G401.6 (cell line): Measurements from ENCODE around the gene SLC35F5.
"Not testable (repeated sequence)": the region's sequence is repeated elsewhere in the genome, so short reads cannot be mapped to it uniquely, and the experiment has no call there.

Experiments
- FAIRE-seq: peaks from 2 replicates; lab custom pipeline; 2012; peaks lifted over from hg19 to GRCh38; lab: Jason Lieb, UNC

SLC35F5 gene

DNA sequence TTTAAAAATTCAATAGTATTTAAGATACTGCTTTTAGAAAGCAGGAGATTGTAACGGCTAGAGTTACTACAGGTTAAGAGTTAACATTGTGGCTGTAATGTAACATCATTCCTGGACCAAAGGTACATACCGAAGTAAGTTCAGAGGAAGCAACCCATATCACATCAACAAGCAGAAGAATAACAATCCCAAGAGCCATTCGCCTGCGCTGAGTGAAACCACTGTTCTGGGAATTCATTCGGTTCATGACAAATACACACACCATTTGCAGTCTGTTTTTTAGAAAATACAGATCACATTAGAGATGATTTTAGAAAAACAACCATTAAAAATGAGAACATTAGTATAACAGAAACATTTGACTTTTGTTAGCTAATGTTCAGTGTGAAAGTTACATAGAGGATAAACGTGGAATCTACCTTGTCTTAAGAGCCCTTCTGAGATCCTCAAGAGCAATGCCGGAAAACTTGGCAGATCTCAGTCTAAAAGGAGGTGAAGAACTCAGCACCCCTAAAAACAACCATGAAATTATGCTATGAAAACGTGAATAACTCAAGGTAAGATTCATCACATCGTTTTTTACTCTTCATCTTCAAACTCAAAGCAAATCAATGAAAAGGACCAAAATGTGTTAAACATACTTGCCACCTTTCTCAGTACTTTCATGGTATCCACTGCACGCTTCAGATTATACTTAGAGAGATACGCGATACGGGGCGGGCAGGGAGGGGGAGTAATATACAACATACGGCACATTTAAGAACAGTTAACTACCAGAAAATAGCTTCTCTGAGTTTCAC, 1.2 kb downstream of the SLC35F5 start:
- FAIRE-seq, result peak; percentile 39

DNA sequence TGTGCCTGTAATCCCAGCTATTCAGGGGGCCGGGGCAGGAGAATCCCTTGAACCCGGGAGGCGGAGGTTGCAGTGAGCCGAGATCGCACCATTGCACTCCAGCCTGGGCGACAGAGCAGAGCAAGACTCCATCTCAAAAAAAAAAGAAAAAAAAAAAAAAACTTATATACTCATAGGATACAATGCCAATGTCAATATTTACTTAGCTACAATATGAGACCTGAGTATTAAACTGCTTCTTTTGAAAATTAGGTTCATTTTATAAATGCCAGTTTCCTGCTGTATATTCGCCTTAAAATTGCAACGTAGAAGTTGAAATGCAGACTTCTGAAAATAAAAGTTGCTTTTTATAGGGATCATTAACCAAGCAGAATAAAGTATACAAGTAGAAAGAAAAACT, 2.3 kb downstream of the SLC35F5 start:
- FAIRE-seq, result no peak

DNA sequence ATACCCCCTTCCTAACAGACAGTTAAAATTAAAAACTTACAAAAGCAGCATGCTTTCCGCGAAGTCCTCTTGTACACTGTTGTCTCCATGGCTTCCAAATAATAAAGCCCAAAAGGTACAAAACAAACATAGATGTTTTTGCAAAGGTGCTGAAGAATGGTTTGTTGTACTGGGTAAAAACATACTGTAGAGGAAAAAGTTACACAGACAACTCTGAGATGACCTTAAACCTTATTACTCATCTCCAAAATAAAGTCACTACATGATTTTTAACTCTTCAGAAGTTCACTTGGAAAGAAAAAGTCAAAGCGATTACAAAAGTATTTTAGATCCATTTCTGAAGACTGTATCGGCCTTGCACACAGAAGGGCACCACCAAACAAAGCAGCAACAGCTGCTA, 6.1 kb downstream of the SLC35F5 start:
- no peak for FAIRE-seq

DNA sequence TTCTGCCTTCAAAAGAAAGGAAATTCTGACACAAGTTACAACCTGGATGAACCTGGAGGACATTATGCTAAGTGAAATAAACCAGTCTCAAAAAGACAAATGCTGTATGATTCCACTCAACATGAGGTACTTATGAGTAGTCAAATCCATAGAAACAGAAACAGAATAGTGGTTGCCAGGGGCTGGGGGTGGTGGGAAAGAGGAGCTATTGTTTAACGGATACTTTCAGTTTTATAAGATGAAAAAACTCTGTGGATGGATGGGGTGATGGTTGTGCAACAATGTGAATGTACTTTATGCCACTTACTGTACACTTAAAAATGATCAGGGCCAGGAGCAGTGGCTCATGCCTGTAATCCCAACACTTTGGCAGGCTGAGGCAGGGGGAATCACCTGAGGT, 15.4 kb downstream of the SLC35F5 start:
- no peak for FAIRE-seq

DNA sequence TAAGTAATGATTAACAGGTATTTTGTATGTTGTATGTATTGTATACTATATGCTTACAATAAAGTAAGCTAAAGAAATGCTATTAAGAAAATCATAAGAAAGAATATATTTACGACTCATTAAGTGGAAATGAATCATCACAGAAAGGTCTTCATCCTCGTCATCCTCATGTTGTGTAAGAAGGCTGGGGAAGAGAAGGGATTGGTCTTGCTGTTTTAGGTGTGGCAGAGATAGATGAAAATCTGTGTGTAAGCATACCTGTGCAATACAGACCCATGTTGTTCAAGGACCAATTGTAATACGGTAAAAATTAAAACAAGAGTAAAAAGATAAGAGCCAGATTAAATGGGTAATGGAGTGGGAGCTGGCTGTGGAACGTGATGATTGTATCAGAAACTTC, 16.6 kb downstream of the SLC35F5 start:
- no peak for FAIRE-seq

DNA sequence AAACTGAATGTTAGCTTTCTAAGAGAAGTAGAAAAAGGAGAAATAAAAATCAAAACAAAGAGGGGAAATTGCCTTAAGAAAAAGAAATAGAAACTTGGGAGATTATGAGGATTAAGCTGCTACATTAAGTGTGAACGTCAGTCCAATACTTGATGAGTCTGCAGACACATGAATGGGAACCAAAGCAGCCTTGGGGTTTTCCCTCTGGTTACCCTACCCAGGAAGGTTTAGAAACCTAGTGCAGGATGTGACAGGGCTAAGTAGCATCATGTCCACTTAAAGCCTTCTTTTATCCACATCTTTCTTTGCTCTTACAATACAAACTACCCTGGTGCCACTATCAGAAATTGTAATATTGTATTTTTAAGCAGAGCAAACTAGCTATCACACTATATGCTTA, 22.3 kb downstream of the SLC35F5 start:
- FAIRE-seq, result no peak

DNA sequence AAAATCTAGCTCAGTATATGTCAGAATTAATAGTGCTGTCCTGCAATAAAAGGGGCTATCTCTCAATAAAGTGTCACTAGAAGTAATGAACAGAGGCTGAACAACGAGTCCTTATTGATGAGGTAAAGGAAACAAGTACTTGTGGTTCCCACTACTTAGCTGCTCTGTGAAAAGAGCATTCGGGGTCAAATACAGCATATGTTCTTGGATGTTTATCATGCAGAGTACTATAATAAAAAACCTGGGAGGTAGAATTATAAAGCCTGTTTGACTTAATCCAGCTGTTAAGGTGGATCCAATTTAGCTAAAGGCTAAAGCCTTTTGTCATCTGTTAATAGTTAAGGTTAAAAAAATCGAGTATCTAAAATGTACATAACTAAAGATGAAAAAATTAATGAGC, 32.4 kb downstream of the SLC35F5 start:
- FAIRE-seq, result peak; percentile 25

DNA sequence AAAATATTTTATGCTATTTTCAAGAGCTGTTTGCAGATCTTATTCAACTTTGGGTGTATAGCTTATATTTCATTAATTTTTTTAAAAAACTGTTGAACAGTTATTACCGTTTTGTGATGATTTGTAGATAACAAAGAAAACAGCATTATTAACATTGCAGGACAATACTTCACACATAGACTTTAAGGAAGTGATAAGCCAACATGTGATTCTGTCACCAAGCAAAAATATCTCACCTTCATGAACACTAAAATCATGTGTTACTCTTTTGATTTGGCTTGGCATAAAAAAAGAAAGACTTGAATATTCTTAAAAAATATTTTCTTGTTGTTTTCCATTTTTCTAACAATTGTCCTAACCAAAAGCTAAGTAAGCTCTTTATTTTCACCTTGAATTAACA, 33.0 kb downstream of the SLC35F5 start:
- FAIRE-seq, result no peak

DNA sequence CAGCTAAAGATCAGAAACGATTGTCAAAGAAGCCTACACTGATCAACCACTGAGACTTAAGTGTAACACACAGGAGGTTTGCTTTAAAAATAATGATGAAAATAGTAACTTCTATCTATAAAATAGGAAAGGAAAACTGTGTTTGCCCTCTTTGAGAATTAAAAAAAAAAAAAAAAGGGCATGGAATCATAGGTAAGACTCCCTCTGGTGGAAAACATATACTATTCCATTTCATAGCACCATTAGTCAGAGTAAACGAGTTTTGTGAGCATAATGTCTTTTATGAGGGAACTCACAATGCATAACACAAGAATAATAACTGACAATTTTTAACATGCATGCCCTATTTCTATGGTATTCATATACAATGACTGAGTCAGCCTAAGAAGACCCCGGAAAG, 36.3 kb downstream of the SLC35F5 start:
- FAIRE-seq, result peak; percentile 94

DNA sequence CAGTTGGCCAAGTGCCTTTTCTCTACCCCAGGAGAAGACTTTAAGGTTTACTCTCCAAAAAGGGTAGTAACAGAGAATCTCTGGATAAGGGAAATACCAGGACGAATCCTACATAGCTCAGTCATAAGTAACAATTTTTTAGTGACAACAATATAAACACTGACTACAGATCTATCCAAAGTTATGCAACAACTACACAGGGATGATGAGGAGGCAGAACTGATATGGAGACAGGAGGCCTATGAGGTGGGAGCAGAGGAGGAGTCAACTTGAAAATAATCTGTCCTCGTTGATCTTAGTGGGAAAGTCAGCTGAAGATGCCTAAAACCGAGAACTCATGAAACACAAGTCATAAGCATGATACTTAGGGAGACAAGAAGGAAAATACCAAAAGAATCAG, 40.2 kb downstream of the SLC35F5 start:
- no peak for FAIRE-seq

DNA sequence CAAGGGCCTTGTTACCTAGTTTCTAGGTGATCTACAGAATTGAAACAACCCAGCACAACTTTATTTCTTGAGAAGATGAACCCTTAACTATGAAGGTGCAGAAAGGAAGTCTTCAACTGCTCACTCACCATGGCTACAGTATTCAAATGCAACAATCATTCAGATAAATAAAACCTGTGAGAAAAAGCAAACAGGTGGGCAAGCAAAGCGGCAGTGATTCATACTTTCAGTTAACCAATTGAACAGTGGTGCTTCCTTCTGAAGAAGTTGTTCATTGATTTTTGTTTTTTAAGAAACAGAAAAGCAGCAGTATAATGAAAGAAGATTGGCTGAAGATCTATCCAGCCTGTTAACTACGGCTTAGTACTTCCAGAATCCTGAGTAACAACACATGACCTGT, 43.5 kb downstream of the SLC35F5 start:
- FAIRE-seq, result no peak

DNA sequence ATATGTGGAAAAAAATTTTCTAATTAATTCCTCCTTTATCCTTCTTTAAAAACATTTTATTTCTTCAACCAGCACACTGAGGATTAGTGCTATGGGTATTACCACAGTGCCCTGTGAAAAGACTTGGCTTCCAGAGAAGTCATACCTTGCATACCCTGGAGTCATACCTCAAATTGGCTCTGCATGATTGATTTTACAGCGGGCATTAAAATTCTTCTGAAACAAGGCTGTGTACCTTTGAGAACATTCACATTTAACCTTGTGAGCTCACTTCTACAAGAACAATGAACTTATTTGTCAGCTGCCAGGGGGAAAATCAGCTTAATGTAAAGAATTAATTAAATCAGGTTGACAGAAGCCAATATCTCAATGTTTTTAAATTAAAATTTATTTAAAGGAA, 44.6 kb downstream of the SLC35F5 start:
- peak; percentile 96 for FAIRE-seq

DNA sequence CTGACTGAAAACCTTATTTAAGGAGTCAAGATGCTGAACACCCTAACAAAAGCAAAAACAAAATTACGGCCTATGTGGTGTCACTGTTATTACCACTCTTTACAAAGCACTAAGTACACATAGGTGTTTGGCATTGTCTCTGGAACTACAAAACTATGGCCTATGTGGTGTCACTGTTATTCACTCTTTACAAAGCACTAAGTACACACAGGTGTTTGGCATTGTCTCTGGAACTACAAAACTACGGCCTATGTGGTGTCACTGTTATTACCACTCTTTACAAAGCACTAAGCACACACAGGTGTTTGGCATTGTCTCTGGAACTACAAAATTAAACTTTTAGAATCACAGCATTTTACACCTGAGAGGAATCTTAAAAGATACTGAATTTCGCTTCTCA, 47.4 kb downstream of the SLC35F5 start:
- FAIRE-seq, result no peak

DNA sequence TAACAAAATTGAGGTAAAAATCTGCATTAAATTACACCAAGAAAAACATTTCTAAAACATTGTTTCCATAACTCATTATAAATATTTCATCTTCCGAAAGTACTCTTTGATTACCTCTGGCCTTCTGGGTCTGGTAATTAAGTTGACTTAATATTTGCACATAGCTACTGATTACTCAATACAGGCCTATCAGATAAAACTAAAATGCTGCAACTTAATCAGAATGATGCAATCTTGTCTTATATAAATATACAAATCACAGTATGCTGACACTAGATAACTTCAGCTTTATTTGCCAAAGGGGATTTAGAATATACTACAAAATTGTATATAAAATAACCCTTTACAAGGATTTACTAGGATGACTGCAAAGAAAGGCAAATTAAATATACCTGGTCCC, 49.3 kb downstream of the SLC35F5 start:
- FAIRE-seq, result no peak

DNA sequence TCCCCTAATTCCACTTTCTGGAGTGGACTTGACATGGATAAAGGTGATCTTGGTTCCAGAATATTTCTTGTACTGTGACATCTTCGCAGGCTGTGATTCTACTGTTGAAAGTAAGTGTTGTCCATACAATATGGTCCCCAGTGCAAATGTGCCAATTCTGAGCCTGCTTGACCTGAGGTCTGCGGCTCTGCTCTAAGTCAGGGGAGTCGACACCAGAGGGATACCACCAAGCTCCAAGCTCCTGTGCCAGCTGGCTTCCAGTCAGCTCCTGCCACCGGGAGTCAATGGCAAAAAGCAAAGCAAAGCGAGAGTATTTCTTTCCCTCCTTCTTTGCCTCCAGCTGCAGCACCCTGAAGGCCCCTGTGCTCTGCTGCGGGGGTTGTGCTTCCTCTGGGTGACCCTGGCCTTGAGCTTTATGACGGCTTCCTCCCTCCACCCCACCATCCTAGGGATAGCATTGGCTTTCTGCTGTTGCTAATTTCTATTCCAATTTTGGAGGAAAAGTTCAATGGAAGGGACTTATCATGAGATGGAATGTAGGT, 50.4 kb downstream of the SLC35F5 start:
- no peak for FAIRE-seq

DNA sequence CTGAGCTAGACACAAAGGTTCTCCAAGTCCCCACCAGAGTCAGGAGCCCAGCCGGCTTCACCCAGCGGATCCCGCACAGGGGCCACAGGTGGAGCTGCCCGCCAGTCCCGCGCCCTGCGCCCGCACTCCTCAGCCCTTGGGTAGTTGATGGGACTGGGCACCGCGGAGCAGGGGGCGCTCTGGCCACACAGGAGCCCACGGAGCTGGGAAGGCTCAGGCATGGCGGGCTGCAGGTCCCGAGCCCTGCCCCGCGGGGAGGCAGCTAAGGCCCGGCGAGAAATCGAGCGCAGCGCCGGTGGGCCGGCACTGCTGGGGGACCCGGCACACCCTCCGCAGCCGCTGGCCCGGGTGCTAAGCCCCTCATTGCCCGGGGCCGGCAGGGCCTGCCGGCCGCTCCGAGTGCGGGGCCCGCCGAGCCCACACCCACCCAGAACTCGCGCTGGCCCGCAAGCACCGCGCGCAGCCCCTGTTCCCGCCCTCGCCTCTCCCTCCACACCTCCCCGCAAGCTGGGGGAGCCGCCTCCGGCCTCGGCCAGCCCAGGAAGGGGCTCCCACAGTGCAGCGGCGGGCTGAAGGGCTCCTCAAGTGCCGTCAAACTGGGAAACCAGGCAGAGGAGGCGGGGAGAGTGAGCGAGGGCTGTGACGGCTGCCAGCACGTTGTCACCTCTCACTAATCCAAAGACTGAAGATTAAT, 52.0 kb downstream of the SLC35F5 start:
- FAIRE-seq, result not testable (repeated sequence)

DNA sequence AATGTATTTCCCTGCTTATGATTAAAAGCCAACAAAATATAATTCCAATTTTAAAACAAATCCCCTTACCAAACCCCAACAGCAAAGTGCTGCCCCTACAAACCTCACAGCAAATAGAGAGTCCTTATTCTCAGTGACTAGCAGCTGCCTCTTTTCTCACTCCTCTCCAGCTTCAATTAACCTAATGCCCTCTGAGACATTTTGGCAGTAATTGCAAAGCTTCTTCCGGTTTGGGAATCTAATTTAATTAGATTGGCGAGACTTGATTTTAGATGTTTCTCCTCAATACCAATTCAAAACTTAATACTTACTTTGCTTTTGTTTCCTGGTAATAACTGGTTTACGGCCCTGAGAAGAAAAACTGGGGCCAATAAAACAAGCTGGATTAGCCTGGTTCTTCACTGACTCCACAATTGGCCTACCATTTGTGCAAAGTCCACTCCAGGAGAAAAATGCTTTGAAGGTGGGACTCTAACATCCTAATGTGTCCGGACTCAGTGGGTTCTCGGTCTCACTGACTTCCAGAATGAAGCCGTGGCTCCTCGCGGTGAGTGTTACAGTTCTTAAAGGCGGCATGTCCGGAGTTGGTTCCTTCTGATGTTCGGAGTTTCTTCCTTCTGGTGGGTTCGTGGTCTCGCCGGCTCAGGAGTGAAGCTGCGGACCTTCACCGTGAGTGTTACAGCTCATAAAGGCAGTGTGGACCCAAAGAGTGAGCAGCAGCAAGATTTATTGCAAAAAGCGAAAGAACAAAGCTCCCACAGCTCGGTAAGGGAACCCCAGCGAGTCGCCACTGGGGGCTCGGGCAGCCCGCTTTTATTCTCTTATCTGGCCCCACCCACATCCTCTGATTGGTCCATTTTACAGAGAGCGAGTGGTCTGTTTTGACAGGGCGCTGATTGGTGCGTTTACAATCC, 52.8 kb downstream of the SLC35F5 start:
- FAIRE-seq, result no peak

DNA sequence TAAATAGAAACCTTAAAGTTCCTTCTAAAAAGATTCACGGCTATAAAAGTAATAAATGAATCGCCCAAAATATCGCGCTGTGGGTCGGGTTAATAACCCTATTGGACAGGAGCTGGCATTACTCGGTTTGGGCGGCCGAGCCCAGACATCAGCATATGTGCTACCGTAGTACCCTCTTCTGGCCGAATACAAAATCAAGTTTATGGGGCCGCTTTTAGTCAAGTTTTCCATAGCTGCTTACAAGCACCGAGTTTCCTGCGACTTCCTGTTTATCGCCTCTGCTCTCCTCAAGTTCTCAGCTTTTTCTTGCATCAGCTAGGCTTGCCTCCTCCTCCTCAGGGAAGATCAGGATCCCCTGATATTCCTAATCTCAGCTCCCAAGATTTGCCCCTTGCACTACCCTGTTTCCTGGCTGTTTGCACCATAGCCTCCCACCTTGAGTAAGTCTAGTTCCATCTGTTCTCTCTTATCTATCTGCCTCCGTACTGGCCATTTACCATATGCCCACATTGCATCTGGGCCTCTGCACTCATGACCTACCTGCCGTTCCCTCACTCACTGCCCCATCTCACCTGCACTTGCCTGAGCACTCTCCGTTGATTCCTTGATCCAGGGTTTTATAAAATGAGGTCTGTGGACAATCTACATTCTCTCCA, 56.1 kb downstream of the SLC35F5 start:
- FAIRE-seq, result no peak

DNA sequence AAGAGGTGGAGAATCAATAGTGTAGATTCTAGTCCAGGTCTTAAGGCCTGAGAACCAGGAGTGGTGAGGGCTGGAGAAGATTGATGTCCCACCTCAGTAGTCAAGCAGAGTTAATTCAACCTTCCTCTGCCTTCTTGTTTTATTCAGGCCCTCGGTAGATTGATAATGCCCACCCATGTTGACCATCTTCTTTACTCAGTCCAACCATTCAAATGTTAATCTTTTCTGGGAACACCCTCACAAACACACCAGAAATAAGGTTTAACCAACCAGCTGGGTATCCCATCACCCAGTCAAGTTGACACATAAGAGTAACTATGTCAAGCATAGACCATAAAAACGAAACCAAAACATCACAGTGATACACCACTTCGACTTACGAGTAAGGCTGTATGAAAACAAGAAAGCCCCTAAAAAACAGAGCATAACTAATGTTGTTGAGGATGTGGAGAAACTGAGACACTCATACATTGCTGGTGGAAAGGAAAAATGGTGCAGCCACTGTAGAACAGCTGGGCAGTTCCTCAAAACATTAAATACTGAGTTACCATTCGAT, 57.5 kb downstream of the SLC35F5 start:
- FAIRE-seq, result no peak

DNA sequence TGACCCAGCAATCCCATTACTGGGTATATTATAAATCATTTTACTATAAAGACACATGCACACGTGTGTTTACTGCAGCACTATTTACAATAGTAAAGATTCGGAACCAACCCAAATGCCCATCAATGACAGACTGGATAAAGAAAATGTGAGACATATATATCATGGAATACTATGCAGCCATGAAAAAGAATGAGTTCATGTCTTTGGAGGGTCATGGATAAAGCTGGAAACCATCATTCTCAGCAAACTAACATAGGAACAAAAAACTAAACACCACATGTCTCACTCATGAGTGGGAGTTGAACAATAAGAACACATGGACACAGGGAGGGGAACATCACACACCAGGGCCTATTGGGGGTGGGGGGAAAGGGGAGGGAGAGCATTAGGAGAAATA, 58.2 kb downstream of the SLC35F5 start:
- FAIRE-seq, result not testable (repeated sequence)

DNA sequence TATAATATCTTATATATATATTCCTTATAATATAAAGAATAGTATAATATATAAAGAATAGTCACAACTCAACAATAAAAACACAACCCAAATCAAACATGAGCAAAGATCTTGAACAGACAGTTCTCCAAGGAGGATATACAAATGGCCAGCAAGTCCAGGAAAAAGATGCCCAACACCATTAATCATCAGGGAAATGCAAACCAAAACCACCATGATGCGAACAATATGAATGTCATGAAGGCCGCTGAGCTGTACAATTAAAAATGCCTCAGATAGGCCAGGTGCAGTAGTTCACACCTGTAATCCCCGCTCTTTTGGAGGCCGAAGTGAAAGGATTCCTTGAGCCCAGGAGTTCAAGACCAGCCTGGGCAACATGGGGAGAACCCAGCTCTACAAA, 58.9 kb downstream of the SLC35F5 start:
- FAIRE-seq, result no peak

DNA sequence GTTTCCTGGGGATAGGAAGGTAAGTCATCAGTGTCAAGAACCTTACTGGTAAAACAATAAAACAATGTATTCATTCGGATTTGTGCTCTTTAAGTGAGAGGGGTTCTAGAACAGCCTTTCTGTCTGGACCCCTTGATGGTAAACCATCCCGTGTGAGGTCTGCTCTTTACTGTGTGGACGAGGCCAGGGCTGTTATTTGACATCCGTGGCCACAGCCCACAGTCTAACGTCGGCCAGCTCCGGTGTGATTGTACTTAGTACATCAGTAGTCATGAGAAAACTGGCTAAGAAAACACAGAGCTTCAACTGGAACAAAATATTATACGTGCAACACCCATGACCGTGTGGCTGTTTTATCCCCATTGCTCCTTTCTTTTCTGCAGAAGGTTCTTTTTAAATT, 62.0 kb downstream of the SLC35F5 start:
- FAIRE-seq, result no peak
